Measurements from ENCODE around the gene GEN1. TPM values are rescaled to one million over a fixed set of nuclear protein-coding genes. Genes with fewer than 3 reads are reported as not detected.

GEN1 gene
- total and polyA plus RNA-seq, 4 donors: 1.2 to 12.7 (median 7.8) TPM

- Histone ChIP-seq H3K4me3 (ENCODE audit: low read depth in 1 of 3, low read length in 3 of 3) (no peak overlapping the region), H3K9ac (ENCODE audit: low read depth in 1 of 2, low read length in 2 of 2) (no peak overlapping the region), H3K4me1 (ENCODE audit: control insufficient read depth in 4 of 4, insufficient read depth in 4 of 4, low read length in 3 of 4) (no peaks in the 10 kb centered on the region), H3K9me3 (ENCODE audit: control insufficient read depth in 4 of 4, low read length in 3 of 4) (no peaks in the 10 kb centered on the region), H3K27me3 (ENCODE audit: control insufficient read depth in 4 of 4, insufficient read depth in 4 of 4, low read length in 3 of 4) (no peaks in the 10 kb centered on the region), H3K36me3 (ENCODE audit: control insufficient read depth in 4 of 4, insufficient read depth in 3 of 4, low read depth in 1 of 4, low read length in 3 of 4) (no peaks in the 10 kb centered on the region), H3K27ac (ENCODE audit: low read depth in 1 of 2, low read length in 2 of 2) (no peak overlapping the region)
- DNase-seq (ENCODE audit: low spot score): no peak
- TF ChIP-seq YY1 (IDR thresholded peaks at IDR 0.05) (no peak), HNF4A (conservative IDR thresholded peaks at IDR 0.05) (no peak), ZBTB33 (IDR thresholded peaks at IDR 0.05) (no peak), GABPA (IDR thresholded peaks at IDR 0.05 in 1 of 2, conservative IDR thresholded peaks at IDR 0.05 in 1 of 2) (no peak), CTCF (IDR thresholded peaks at IDR 0.05; ENCODE audit: low read depth, low read length, missing input control) (no peak), FOXA2 (IDR thresholded peaks at IDR 0.05) (no peak), RAD21 (IDR thresholded peaks at IDR 0.05) (no peak), REST (IDR thresholded peaks at IDR 0.05) (no peak), EGR1 (IDR thresholded peaks at IDR 0.05; ENCODE audit: low read depth in 2 of 2) (no peak), ATF3 (IDR thresholded peaks at IDR 0.05) (no peak), JUND (IDR thresholded peaks at IDR 0.05) (no peak), FOXA1 (IDR thresholded peaks at IDR 0.05) (no peak), TAF1 (conservative IDR thresholded peaks at IDR 0.05) (no peak)
- 76% methylated on average over 2 of the region's 2 CpGs for WGBS
These were observed 37.8 kb downstream of the GEN1 start for GRCh38 chr2:17791817-17792130.

GRCh38 chr2:17792515-17792914, 38.6 kb downstream of the GEN1 start:
- no peaks in the 10 kb centered on the region for H3K27me3 ChIP-seq (ENCODE audit: control insufficient read depth in 4 of 4, insufficient read depth in 4 of 4, low read length in 3 of 4)
- no peaks in the 10 kb centered on the region for H3K4me1 ChIP-seq (ENCODE audit: control insufficient read depth in 4 of 4, insufficient read depth in 4 of 4, low read length in 3 of 4)
- H3K9me3 ChIP-seq (ENCODE audit: control insufficient read depth in 4 of 4, low read length in 3 of 4): no peaks in the 10 kb centered on the region
- TF ChIP-seq HNF4A (conservative IDR thresholded peaks at IDR 0.05): no peak
- no peak for TF ChIP-seq CTCF (IDR thresholded peaks at IDR 0.05; ENCODE audit: low read depth, low read length, missing input control)
- no peak for TF ChIP-seq TAF1 (conservative IDR thresholded peaks at IDR 0.05)
- TF ChIP-seq HNF4G (IDR thresholded peaks at IDR 0.05): no peak
- TF ChIP-seq RXRA (IDR thresholded peaks at IDR 0.05): no peak
- no peak for TF ChIP-seq RAD21 (IDR thresholded peaks at IDR 0.05)
- no peak for TF ChIP-seq NR2F2 (IDR thresholded peaks at IDR 0.05)
- TF ChIP-seq FOXA1 (IDR thresholded peaks at IDR 0.05): no peak
- no peak for TF ChIP-seq REST (IDR thresholded peaks at IDR 0.05)
- TF ChIP-seq JUND (IDR thresholded peaks at IDR 0.05): no peak
- no peak for TF ChIP-seq EGR1 (IDR thresholded peaks at IDR 0.05; ENCODE audit: low read depth in 2 of 2)
- TF ChIP-seq FOXA2 (IDR thresholded peaks at IDR 0.05): no peak
- H3K9ac ChIP-seq (ENCODE audit: low read depth in 1 of 2, low read length in 2 of 2): no peak overlapping the region
- H3K36me3 ChIP-seq (ENCODE audit: control insufficient read depth in 4 of 4, insufficient read depth in 3 of 4, low read depth in 1 of 4, low read length in 3 of 4): no peaks in the 10 kb centered on the region
- no peak overlapping the region for H3K4me3 ChIP-seq (ENCODE audit: low read depth in 1 of 3, low read length in 3 of 3)
- WGBS: 67% methylated on average over 1 of the region's 1 CpG
- no peak overlapping the region for H3K27ac ChIP-seq (ENCODE audit: low read depth in 1 of 2, low read length in 2 of 2)
- DNase-seq (ENCODE audit: low spot score): no peak
